ENCODE results near the gene PTPRN2. TPM values are rescaled to one million over a fixed set of nuclear protein-coding genes. Genes with fewer than 3 reads are reported as not detected.

Gene PTPRN2
- polyA plus RNA-seq, 1 of the 3 experiments (the other 2 are of a cell fraction): 4.0 TPM

DNA sequence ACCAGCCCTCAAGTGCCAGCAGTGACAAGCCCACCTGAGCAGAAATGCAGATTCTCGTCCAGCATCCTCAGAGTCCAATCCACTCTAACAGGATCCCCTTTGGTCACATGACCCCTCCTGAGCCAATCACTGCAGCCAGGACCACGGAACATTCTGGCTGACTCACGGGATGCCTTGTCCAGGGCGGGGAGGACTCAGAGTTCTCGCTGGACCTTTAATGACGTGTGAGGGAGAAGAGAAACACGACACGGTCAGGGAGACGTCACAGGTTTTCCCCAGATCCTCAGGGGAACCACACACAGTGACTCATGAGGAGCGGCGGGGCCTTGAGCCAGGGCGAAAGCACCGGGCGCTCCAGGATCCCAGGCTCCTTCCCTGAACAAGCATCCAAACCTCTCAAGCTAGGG is 155.7 kb downstream of the PTPRN2 start (continued):
- TF ChIP-seq, protein P1, sequence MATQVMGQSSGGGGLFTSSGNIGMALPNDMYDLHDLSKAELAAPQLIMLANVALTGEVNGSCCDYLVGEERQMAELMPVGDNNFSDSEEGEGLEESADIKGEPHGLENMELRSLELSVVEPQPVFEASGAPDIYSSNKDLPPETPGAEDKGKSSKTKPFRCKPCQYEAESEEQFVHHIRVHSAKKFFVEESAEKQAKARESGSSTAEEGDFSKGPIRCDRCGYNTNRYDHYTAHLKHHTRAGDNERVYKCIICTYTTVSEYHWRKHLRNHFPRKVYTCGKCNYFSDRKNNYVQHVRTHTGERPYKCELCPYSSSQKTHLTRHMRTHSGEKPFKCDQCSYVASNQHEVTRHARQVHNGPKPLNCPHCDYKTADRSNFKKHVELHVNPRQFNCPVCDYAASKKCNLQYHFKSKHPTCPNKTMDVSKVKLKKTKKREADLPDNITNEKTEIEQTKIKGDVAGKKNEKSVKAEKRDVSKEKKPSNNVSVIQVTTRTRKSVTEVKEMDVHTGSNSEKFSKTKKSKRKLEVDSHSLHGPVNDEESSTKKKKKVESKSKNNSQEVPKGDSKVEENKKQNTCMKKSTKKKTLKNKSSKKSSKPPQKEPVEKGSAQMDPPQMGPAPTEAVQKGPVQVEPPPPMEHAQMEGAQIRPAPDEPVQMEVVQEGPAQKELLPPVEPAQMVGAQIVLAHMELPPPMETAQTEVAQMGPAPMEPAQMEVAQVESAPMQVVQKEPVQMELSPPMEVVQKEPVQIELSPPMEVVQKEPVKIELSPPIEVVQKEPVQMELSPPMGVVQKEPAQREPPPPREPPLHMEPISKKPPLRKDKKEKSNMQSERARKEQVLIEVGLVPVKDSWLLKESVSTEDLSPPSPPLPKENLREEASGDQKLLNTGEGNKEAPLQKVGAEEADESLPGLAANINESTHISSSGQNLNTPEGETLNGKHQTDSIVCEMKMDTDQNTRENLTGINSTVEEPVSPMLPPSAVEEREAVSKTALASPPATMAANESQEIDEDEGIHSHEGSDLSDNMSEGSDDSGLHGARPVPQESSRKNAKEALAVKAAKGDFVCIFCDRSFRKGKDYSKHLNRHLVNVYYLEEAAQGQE (IDR thresholded peaks at IDR 0.05; ENCODE audit: low read depth, low read length): no peak

DNA sequence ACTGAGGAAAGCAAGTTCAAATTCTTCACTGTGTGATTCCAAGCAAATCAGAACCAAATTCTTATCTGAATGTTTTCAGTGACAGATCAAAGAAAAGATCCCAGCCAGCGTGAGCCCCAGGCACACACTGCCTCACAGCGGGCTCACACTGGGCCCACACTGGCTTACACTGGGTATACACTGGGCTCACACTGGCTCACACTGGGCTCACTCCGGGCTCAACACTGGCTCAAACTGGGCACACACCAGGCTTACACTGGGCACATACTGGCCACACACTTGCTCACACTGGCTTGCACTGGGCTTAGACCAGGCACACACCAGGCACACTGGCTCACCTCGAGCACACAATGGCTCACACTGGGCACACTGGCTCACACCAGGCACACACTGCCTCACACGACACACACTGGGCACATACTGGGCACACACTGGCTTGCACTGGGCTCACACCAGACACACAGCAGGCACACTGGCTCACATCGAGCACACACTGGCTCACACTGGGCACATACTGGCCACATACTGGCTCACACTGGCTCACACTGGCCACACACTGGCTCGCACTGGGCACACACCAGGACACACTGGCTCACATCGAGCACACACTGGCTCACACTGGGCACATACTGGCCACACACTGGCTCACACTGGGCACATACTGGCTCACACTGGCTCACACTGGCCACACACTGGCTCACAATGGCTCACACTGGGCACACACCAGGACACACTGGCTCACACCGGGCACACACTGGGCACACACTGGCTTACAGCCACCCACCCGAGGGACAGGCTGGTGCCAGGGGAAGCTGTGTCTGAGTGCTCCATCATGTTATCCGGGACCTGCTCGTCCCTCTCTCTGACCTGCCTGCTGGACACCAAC is 156.3 kb downstream of the PTPRN2 start:
- 43% methylated on average over 11 of the region's 12 CpGs for WGBS (ENCODE audit: low lambda C conversion rate)
- CTCF ChIA-PET: interaction anchor here (1.0 kb wide), 1 partner anchor 8 kb away, joined by 3 read pairs; no protein-coding TSS in a partner anchor

More for the DNA sequence above, 156.3 kb downstream of the PTPRN2 start:
- no peak overlapping the region for H3K4me2 ChIP-seq
- no peak overlapping the region for H2AFZ ChIP-seq (ENCODE audit: low read depth)
- H3K9me3 ChIP-seq: peaks cover 3% of the 10 kb centered on the region; the same call in 1 of the 2 replicates
- peaks cover 0 to 37% of the 10 kb centered on the region in 2 experiments; a peak in 2 of 4 replicates for H3K4me1 ChIP-seq (ENCODE audit: control insufficient read depth in 1 of 2, insufficient read depth in 2 of 2, low read depth in 1 of 2, low read length in 1 of 2)
- no peaks in the 10 kb centered on the region for H3F3A ChIP-seq (replicated peaks; ENCODE audit: insufficient read depth)
- peak overlapping the region in 1 of 2 experiments; percentile 44; a peak in 2 of 4 replicates for H3K27ac ChIP-seq (ENCODE audit: low read depth in 2 of 2, low read length in 1 of 2)
- H3K4me3 ChIP-seq (ENCODE audit: low read depth in 2 of 2, low read length in 1 of 2): no peak overlapping the region
- DNase-seq: peak; percentile 38
- no peaks in the 10 kb centered on the region for H3K79me2 ChIP-seq (ENCODE audit: insufficient read depth)
- POLR2A ChIA-PET: no interaction called here
- H3K9ac ChIP-seq: no peak overlapping the region
- H4K20me1 ChIP-seq (ENCODE audit: insufficient read depth): no peaks in the 10 kb centered on the region
- TF ChIP-seq SIN3A (IDR thresholded peaks at IDR 0.05; ENCODE audit: borderline replicate concordance, low read depth, low read length): no peak
- TF ChIP-seq TAF1 (IDR thresholded peaks at IDR 0.05; ENCODE audit: borderline replicate concordance, low read depth, low read length): no peak
- TF ChIP-seq YY1 (IDR thresholded peaks at IDR 0.05; ENCODE audit: low read depth): no peak
- TF ChIP-seq TCF12 (IDR thresholded peaks at IDR 0.05): no peak
- no peak for TF ChIP-seq FOSL2 (IDR thresholded peaks at IDR 0.05; ENCODE audit: borderline replicate concordance, low read depth)
- no peak for TF ChIP-seq FOXJ3 (CRISPR knock-in tag; IDR thresholded peaks at IDR 0.05)
- no peak for TF ChIP-seq EP300 (IDR thresholded peaks at IDR 0.05; ENCODE audit: borderline replicate concordance in 1 of 2, low read depth in 1 of 2, low read length in 1 of 2)
- TF ChIP-seq FOXM1 (IDR thresholded peaks at IDR 0.05; ENCODE audit: low read depth): no peak
- TF ChIP-seq, protein P2, sequence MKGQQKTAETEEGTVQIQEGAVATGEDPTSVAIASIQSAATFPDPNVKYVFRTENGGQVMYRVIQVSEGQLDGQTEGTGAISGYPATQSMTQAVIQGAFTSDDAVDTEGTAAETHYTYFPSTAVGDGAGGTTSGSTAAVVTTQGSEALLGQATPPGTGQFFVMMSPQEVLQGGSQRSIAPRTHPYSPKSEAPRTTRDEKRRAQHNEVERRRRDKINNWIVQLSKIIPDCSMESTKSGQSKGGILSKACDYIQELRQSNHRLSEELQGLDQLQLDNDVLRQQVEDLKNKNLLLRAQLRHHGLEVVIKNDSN (IDR thresholded peaks at IDR 0.05; ENCODE audit: borderline replicate concordance, low read depth): no peak
- TF ChIP-seq RAD21 (IDR thresholded peaks at IDR 0.05; ENCODE audit: low read length): no peak
- TF ChIP-seq NFIC (IDR thresholded peaks at IDR 0.05; ENCODE audit: borderline replicate concordance): no peak
- no peak for TF ChIP-seq RXRA (IDR thresholded peaks at IDR 0.05; ENCODE audit: borderline replicate concordance, low read depth)
- no peak for TF ChIP-seq ELF1 (IDR thresholded peaks at IDR 0.05)
- no peak for TF ChIP-seq MEF2A (IDR thresholded peaks at IDR 0.05; ENCODE audit: borderline replicate concordance, low read depth)
- no peak for TF ChIP-seq GATA2 (CRISPR knock-in tag; IDR thresholded peaks at IDR 0.05)
- TF ChIP-seq NRF1 (IDR thresholded peaks at IDR 0.05; ENCODE audit: low read depth, low read length): no peak
- H3K36me3 ChIP-seq (replicated peaks in 1 of 2; ENCODE audit: control insufficient read depth in 1 of 2, insufficient read depth in 2 of 2, low read length in 1 of 2): no peaks in the 10 kb centered on the region
- H3K27me3 ChIP-seq (ENCODE audit: insufficient read depth): no peaks in the 10 kb centered on the region
- H3K9me2 ChIP-seq: no peaks in the 10 kb centered on the region
